GM18511 (cell line): ENCODE measurements around the gene PRDM10.
"Not testable (repeated sequence)": the region's sequence is repeated elsewhere in the genome, so short reads cannot be mapped to it uniquely, and the experiment has no call there.

ENCODE experiments used
- ATAC-seq: cut with Tn5 transposase; IDR thresholded peaks from one replicate; pipeline ENCODE4 v1.9.1; 2021; ENCODE audit warnings: mild to moderate bottlenecking, moderate library complexity; ENCODE audit not compliant: unreplicated experiment

The PRDM10 gene

GRCh38 chr11:130020323-130020722, 17.7 kb upstream of the PRDM10 start:
- ATAC-seq = no peak

GRCh38 chr11:130015846-130016245, 13.2 kb upstream of the PRDM10 start:
- not testable (repeated sequence) for ATAC-seq

- no peak for ATAC-seq
Measured at GRCh38 chr11:130008326-130008725, 5.7 kb upstream of the PRDM10 start.

GRCh38 chr11:130006929-130007328, 4.3 kb upstream of the PRDM10 start:
- ATAC-seq = no peak

- ATAC-seq = peak; percentile 29
Measured at GRCh38 chr11:130003717-130004001, 1.0 kb upstream of the PRDM10 start.

- ATAC-seq = peak; percentile 80
Measured at GRCh38 chr11:130002846-130003716, 446 bp upstream of the PRDM10 start.

GRCh38 chr11:130001461-130002351, 929 bp downstream of the PRDM10 start:
- ATAC-seq = peak; percentile 29

GRCh38 chr11:130000552-130001176, 2.0 kb downstream of the PRDM10 start:
- no peak for ATAC-seq

GRCh38 chr11:129999407-129999806, 3.2 kb downstream of the PRDM10 start:
- no peak for ATAC-seq

- ATAC-seq = no peak
Measured at GRCh38 chr11:129998905-129999304, 3.7 kb downstream of the PRDM10 start.

- no peak for ATAC-seq
Measured at GRCh38 chr11:129998107-129998506, 4.5 kb downstream of the PRDM10 start.

GRCh38 chr11:129997513-129997912, 5.1 kb downstream of the PRDM10 start:
- ATAC-seq = no peak

- no peak for ATAC-seq
Measured at GRCh38 chr11:129996113-129996870, 6.3 kb downstream of the PRDM10 start.

GRCh38 chr11:129995163-129995562, 7.5 kb downstream of the PRDM10 start:
- no peak for ATAC-seq

GRCh38 chr11:129992161-129992944, 10.3 kb downstream of the PRDM10 start:
- peak; percentile 81 for ATAC-seq

- ATAC-seq = no peak
Measured at GRCh38 chr11:129989149-129989813, 13.4 kb downstream of the PRDM10 start.

- ATAC-seq = no peak
Measured at GRCh38 chr11:129987950-129988349, 14.7 kb downstream of the PRDM10 start.

- ATAC-seq = no peak
Measured at GRCh38 chr11:129985823-129986222, 16.8 kb downstream of the PRDM10 start.

- ATAC-seq = no peak
Measured at GRCh38 chr11:129980086-129980485, 22.5 kb downstream of the PRDM10 start.
